ENCODE data around the gene IL20. TPM values are rescaled to one million over a fixed set of nuclear protein-coding genes. Genes with fewer than 3 reads are reported as not detected.

The IL20 gene
- polyA plus RNA-seq, 2 of the 4 experiments (the other 2 are of a cell fraction), result 0.05 TPM; not detected in 1

GRCh38 chr1:206843626-206844025 is 21.8 kb upstream of the IL20 start:
- ChIA-PET CTCF (interaction anchor here (1.1 kb wide), 1 partner anchor 13 kb away, joined by 3 read pairs; no protein-coding TSS in a partner anchor), POLR2A (no interaction called here)
- FAIRE-seq (no peak), DNase-seq (ENCODE audit: low read depth in 1 of 2, low spot score in 1 of 2) (no peak), ATAC-seq (no peak)
- Histone ChIP-seq H3K27ac (no peak overlapping the region; a peak in 1 of 6 replicates), H3K9me3 (no peaks in the 10 kb centered on the region), H3K4me2 (no peak overlapping the region), H3K4me1 (no peaks in the 10 kb centered on the region), H3K4me3 (no peak overlapping the region)
- WGBS (ENCODE audit: missing lambda C conversion rate), result 79% methylated on average over 4 of the region's 4 CpGs
- TF ChIP-seq, protein P1, sequence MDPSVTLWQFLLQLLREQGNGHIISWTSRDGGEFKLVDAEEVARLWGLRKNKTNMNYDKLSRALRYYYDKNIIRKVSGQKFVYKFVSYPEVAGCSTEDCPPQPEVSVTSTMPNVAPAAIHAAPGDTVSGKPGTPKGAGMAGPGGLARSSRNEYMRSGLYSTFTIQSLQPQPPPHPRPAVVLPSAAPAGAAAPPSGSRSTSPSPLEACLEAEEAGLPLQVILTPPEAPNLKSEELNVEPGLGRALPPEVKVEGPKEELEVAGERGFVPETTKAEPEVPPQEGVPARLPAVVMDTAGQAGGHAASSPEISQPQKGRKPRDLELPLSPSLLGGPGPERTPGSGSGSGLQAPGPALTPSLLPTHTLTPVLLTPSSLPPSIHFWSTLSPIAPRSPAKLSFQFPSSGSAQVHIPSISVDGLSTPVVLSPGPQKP (IDR thresholded peaks at IDR 0.05; ENCODE audit: low read depth, low read length), result no peak
- TF ChIP-seq FOSL2 (IDR thresholded peaks at IDR 0.05), result no peak
- TF ChIP-seq FOSL2 (CRISPR knock-in tag; IDR thresholded peaks at IDR 0.05), result no peak

DNA sequence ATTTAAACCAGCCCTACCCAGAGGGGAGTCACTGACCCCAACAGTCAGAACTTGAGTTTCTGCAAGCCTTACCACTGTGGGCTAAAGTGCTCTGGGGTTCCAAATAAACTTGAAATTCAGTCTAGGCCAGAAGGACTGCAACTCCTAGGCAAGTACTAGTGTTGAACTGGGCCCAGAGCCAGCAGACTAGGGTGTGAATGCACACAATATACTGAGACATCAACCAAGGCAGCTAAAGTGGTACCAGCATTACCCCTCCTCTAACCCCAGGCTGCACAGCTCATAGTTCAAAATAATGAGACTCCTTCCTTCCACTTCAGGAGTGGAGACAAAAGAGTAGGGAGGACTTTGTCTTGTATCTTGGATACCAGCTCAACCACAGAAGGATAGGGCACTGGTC is 18.9 kb upstream of the IL20 start:
- Histone ChIP-seq H3K4me2 (no peak overlapping the region), H3K9me3 (no peaks in the 10 kb centered on the region), H3K27ac (no peak overlapping the region), H3K4me3 (no peak overlapping the region), H3K4me1 (no peaks in the 10 kb centered on the region)
- FAIRE-seq (no peak), ATAC-seq (no peak), DNase-seq (ENCODE audit: low read depth in 1 of 2, low spot score in 1 of 2) (no peak)
- ChIA-PET CTCF (interaction anchor here (1.3 to 3.0 kb wide), 3 partner anchors 9 to 19 kb away, joined by 3 to 11 read pairs (median 8); partner anchors contain the start of gene IL20), POLR2A (no interaction called here)
- TF ChIP-seq HOXA7 (CRISPR knock-in tag; IDR thresholded peaks at IDR 0.05), result no peak
- no peak for TF ChIP-seq RFX5 (IDR thresholded peaks at IDR 0.05)
- TF ChIP-seq, protein P2, sequence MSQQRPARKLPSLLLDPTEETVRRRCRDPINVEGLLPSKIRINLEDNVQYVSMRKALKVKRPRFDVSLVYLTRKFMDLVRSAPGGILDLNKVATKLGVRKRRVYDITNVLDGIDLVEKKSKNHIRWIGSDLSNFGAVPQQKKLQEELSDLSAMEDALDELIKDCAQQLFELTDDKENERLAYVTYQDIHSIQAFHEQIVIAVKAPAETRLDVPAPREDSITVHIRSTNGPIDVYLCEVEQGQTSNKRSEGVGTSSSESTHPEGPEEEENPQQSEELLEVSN (IDR thresholded peaks at IDR 0.05; ENCODE audit: borderline replicate concordance, low read depth), result no peak
- TF ChIP-seq ZSCAN20 (CRISPR knock-in tag; IDR thresholded peaks at IDR 0.05), result no peak
- no peak for TF ChIP-seq CHD2 (IDR thresholded peaks at IDR 0.05; ENCODE audit: low read length, partially characterized antibody)
- TF ChIP-seq EHF (CRISPR knock-in tag; IDR thresholded peaks at IDR 0.05), result no peak
- TF ChIP-seq HDAC2 (IDR thresholded peaks at IDR 0.05), result no peak

- Histone ChIP-seq H3K9me3 (peaks cover 8% of the 10 kb centered on the region), H3K27ac (no peak overlapping the region), H3K4me1 (no peaks in the 10 kb centered on the region), H3K4me2 (no peak overlapping the region), H3K4me3 (no peak overlapping the region)
- ATAC-seq (no peak), DNase-seq (ENCODE audit: low read depth in 1 of 2, low spot score in 1 of 2) (no peak), FAIRE-seq (no peak)
- ChIA-PET POLR2A (no interaction called here), CTCF (interaction anchor here (1.1 to 3.0 kb wide), 4 partner anchors 9 to 114 kb away, joined by 3 to 11 read pairs (median 4); no protein-coding TSS in a partner anchor)
- TF ChIP-seq RFX5 (IDR thresholded peaks at IDR 0.05) (no peak), RCOR1 (IDR thresholded peaks at IDR 0.05; ENCODE audit: low read depth, low read length) (no peak), EHF (CRISPR knock-in tag; IDR thresholded peaks at IDR 0.05) (no peak), MAX (IDR thresholded peaks at IDR 0.05) (no peak), EHMT2 (IDR thresholded peaks at IDR 0.05; ENCODE audit: low read depth) (no peak), TP53 (CRISPR knock-in tag; IDR thresholded peaks at IDR 0.05) (no peak), HOXB13 (CRISPR knock-in tag; IDR thresholded peaks at IDR 0.05; ENCODE audit: low read depth) (no peak), KDM1A (IDR thresholded peaks at IDR 0.05; ENCODE audit: low read depth) (no peak), FOSB (CRISPR knock-in tag; IDR thresholded peaks at IDR 0.05) (no peak)
- TF ChIP-seq, protein P3, sequence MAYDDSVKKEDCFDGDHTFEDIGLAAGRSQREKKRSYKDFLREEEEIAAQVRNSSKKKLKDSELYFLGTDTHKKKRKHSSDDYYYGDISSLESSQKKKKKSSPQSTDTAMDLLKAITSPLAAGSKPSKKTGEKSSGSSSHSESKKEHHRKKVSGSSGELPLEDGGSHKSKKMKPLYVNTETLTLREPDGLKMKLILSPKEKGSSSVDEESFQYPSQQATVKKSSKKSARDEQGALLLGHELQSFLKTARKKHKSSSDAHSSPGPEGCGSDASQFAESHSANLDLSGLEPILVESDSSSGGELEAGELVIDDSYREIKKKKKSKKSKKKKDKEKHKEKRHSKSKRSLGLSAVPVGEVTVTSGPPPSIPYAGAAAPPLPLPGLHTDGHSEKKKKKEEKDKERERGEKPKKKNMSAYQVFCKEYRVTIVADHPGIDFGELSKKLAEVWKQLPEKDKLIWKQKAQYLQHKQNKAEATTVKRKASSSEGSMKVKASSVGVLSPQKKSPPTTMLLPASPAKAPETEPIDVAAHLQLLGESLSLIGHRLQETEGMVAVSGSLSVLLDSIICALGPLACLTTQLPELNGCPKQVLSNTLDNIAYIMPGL (CRISPR knock-in tag; IDR thresholded peaks at IDR 0.05; ENCODE audit: borderline replicate concordance), result no peak
- TF ChIP-seq, protein P4, sequence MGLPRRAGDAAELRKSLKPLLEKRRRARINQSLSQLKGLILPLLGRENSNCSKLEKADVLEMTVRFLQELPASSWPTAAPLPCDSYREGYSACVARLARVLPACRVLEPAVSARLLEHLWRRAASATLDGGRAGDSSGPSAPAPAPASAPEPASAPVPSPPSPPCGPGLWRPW (IDR thresholded peaks at IDR 0.05), result no peak
- WGBS (ENCODE audit: missing lambda C conversion rate), result 87% methylated on average over 3 of the region's 3 CpGs
Measured at GRCh38 chr1:206847337-206847834, 18.0 kb upstream of the IL20 start.
